ENCODE measurements around the gene IYD.
"Not testable (repeated sequence)": the region's sequence is repeated elsewhere in the genome, so short reads cannot be mapped to it uniquely, and the experiment has no call there.

IYD gene

DNA sequence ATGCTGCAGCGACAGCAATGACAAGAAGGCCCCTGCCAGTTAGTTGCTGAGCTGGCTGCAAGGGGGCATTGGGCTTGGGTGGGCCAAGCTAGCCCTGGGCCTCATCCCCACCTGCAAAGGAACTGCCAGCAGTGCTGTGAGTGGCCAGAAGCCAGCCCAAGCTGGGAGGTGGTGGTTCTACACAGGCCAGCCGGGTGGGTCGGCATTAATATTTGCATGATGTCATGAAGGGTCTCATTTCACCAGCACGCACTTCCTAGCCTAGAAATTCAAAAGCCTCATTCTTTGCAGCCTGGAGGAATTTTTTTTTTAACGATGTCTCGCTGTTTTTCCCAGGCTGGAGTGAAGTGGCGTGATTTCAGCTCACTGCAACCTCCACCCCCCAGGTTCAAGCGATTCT lies 62.0 kb downstream of the IYD start:
- no peak for DNase-seq (ENCODE audit: low read depth)

DNA sequence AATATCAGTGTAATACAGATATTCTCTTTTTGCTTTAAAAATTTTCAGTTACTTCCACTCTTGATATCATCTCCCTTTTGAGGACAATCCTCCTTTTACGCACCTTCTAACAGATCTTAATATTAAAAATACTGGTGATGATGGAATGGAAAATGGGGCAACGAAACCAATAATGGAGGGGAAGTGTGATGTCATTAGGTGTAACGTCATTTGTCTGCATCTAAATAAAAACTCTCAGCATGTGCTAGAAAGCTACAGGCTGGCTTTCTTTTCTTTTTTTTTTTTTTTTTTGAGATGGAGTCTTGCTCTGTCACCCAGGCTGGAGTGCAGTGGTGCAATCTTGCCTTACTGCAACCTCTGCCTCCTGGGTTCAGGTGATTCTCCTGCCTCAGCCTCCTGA lies 66.5 kb downstream of the IYD start:
- no peak for DNase-seq (ENCODE audit: low read depth)

DNA sequence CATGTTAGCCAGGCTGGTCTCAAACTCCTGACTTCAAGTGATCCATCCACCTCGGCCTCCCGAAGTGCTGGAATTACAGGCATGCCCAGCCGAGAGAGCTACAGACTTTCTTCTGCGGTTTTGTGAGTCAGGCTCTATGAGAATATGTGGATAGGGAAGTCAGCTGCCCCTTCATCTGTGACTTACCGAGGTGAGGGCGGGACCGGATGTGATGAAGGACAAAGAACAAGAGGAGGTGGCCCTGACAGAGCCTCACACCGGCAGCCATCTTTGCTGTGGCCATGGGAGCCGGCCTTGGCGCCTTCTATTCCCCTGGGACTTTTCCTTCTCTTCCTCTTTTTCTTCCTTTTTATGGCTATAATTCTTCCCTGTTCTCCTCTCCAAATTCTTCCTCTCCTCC lies 67.0 kb downstream of the IYD start:
- no peak for DNase-seq (ENCODE audit: low read depth)

DNA sequence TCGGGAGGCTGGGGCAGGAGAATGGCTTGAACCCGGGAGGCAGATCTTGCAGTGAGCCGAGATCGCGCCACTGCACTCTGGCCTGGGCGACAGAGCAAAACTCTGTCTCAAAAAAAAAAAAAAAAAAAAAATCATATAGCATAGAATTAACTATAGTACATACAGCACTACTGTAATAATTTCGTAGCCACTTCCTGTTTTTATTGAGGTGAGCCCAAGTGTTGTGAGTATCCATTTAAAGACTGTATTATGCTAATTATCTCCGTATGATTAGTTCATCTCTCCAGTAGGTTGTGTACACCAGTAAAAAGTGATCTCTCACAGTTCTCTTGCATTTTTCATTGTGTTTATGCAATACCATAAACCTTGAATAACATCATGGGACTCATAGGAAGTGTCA lies 70.6 kb downstream of the IYD start:
- no peak for DNase-seq (ENCODE audit: low read depth)

DNA sequence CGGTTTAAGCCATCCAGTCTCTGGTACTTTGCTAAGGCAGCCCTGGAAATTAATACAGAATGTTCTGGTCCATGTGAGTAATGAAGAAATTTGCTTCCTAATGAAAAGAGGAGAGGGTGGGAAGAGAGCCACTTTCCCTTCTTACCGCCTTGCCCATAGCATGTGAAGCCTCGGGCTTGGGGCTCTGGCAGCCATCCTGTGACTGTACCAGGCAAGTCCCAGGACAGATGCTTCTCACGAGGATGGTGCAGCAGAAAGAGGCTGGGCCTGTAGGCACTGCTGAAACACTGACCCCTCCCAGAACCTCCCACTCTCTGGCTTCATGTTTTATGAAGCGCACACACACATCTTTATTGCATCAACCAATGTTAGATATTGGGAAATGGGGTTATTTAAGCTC lies 74.8 kb downstream of the IYD start:
- no peak for DNase-seq (ENCODE audit: low read depth)

DNA sequence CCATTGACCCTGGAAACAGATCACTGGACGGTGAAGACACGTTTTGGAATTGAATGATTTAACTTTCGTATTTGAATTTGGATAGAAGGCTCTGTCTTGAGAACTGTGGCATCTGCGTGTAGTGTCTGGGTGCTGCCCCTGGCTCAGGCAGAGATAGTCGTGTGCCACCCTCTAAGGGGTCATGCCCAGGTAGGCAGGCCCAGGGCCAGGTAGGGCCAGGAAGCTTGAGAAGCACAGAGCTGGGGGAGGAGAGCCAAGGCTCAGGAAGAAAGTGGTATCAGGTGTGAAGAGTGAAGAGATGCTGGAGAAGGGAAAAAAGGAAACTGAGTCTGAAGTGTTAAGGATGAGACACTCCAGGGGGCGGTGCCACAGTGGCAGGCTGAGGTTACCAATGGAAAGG lies 75.5 kb downstream of the IYD start:
- DNase-seq (ENCODE audit: low read depth), result no peak

DNA sequence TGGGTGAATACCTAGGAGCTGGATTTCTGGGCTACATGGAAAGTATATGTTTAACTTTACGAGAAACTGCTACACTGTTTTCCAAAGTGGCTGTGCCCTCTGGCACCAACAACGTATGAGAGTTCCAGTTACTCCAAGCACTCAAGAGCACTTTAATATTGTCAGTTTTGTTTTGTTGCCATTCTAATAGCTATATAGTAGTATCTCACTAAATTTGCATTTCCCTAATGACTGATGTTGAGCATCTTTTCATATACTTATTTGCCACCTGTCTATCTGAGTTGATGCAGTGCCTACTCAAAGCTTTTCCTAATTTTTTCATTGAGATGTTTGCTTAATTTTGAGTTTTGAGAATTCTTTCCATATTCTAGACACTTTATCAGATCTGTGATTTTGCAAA lies 76.7 kb downstream of the IYD start:
- no peak for DNase-seq (ENCODE audit: low read depth)

DNA sequence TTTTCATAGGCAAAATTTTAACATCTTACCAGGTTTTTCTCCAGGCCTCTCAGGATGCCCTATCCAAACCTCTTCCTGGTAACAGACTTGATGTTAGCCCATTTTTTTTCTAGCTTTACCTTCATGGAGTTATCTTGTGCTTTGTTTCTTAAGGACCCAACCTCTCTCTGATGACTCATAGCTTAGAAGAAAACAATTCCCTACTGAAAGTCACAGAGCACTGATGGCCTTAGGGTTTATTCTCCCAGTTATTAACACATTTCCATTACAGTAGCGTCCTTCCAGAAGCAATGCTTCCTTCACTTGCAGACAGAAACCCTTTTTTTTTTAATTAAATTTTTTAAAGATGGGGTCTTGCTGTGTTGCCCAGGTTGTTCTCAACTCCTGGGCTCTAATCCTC lies 79.4 kb downstream of the IYD start:
- no peak for DNase-seq (ENCODE audit: low read depth)

DNA sequence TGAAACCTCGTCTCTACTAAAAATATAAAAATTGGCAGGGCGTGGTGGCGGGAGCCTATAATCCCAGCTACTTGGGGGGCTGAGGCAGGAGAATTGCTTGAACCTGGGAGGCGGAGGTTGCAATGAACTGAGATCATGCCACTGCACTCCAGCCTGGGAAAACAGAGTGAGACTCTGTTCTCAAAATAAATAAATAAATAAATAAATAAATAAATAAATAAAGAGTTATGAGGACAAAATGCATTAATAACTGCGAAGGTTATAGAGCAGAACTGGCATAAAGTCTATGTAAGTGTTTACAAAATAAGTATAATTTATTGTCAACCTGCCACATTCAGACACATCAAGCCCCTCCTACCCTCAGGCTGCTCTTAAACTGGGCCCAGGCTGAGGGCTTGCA lies 80.2 kb downstream of the IYD start:
- DNase-seq (ENCODE audit: low read depth), result not testable (repeated sequence)

DNA sequence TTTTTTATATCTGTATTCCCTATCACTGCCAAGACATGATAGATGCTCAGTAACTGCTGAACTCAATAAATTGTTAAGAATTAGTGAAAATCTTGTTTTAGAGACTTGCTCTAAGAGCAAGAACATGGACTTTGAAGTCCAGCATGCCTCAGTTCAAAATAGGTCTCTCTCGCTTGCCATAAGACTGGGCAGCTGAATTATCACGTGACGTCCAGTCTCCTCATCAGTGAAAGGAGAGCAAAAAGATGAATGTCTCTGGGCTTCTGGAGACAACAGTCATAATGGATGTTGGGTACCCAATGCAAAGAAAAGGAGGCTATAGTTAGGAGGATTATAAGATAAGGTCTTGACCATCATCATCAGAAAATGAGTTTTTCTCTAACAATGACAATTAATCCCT lies 82.1 kb downstream of the IYD start:
- DNase-seq (ENCODE audit: low read depth), result no peak

DNA sequence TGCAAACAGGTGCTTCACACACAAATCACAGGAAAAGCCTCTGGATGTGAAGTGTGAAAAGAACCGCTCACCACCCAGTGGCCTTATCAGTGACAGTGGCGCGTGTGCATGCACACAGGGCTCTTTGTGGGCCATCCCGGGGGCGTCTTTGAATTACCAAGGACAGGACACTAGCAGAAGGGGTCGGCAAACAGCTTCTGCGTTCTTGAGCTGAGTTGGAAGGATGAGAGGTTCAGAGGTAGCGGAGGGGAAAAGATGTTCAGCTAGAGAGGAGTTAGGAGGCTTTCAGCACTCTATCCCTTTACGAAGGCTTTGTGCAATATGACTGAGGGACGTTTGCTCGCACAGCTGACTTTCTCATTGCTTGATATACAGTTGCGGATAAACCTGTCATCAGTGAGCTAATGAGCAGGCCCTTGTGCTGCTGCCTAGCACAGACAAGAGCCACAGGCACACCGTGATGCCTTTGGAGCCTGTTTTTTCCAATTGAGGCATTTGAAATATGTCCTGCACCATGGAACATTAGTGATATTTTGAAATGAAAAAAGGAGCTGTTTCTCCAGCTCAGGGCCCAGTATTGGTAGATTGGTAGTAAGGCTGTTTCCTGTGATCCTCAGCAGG lies 83.1 kb downstream of the IYD start:
- DNase-seq (ENCODE audit: low read depth), result no peak

DNA sequence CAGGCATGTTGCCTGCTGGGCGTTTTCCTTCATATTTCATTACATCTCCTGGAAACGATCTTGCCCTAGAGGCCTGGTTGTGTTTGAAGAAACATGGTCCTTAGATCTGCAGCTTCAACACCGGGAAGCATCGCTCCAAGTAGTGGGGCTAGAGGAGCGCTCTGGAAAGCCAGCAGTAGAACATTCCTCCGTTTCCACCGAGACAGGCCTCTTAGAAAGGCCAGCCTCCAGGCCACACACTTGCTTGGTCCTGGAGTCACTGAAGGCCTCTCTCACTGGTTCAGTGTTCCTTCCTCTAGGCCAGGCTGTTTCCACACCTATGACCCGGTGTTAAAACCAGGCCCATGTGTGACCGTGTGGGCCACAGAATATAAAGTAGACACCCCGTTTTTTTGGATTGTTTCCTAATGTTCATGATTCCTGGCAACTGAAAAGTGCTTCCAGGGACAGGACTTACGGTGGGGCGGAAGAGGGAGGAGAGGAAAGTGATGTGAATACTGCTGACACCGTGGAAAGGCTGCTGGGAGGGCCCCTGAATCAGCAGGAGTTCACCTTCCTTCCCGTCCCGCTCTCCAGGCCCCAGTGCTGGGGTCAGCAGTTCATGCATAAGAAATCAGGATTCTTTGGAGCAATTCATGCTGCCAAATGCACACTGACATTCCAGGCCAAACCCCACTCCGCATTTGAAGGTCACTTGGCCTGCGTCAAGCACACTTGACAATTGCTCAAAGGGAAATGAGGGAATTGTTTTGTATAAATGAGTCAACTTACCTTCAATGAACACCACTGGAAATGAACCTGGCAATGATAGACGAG lies 83.8 kb downstream of the IYD start:
- DNase-seq (ENCODE audit: low read depth), result no peak

DNA sequence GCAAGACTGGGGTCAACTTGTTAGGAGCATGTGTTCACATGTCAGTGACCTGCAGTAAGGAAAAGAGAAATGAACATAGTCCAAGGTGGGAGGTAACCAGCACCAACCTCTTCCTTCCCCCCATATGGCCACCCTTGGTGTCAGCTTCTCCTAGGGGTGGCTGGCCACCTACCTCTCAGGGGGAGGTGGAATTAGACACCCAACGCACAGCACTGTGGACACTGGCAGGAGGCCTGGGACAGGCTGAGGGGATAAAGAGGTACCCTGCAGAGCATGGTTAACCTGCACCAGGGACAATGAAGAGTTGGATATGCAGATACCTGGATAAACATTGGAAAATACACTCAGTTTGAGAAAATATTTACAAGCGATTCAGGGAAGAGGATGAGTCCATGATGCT lies 84.5 kb downstream of the IYD start:
- DNase-seq (ENCODE audit: low read depth), result no peak

Measured in activated T-cell treated with anti-CD3 and anti-CD28 coated beads for 48 hours (primary cell).